TTC549 (cell line): Measurements from ENCODE around the gene EXOC3L1.

Experiments used
- FAIRE-seq: peaks from 2 replicates; lab custom pipeline; 2012; peaks lifted over from hg19 to GRCh38; lab: Jason Lieb, UNC

Gene EXOC3L1

GRCh38 chr16:67216612-67217490 is 26.9 kb upstream of the EXOC3L1 start:
- no peak for FAIRE-seq

- no peak for FAIRE-seq
Observed at GRCh38 chr16:67215706-67216105, 25.8 kb upstream of the EXOC3L1 start.

- FAIRE-seq, result no peak
Observed at GRCh38 chr16:67213197-67214019, 23.5 kb upstream of the EXOC3L1 start.

GRCh38 chr16:67212766-67213165 is 22.8 kb upstream of the EXOC3L1 start:
- no peak for FAIRE-seq

GRCh38 chr16:67211674-67212073 is 21.7 kb upstream of the EXOC3L1 start:
- no peak for FAIRE-seq

- FAIRE-seq, result no peak
Observed at GRCh38 chr16:67210069-67210937, 20.4 kb upstream of the EXOC3L1 start.

- FAIRE-seq, result no peak
Observed at GRCh38 chr16:67209565-67209964, 19.6 kb upstream of the EXOC3L1 start.

- FAIRE-seq, result no peak
Observed at GRCh38 chr16:67208154-67208896, 18.4 kb upstream of the EXOC3L1 start.

- FAIRE-seq, result no peak
Observed at GRCh38 chr16:67207249-67208091, 17.5 kb upstream of the EXOC3L1 start.

- no peak for FAIRE-seq
Observed at GRCh38 chr16:67206838-67207248, 16.9 kb upstream of the EXOC3L1 start.

- FAIRE-seq, result no peak
Observed at GRCh38 chr16:67206129-67206837, 16.3 kb upstream of the EXOC3L1 start.

- no peak for FAIRE-seq
Observed at GRCh38 chr16:67204076-67204475, 14.1 kb upstream of the EXOC3L1 start.

- FAIRE-seq, result no peak
Observed at GRCh38 chr16:67202956-67203493, 13.1 kb upstream of the EXOC3L1 start.

- no peak for FAIRE-seq
Observed at GRCh38 chr16:67202426-67202825, 12.5 kb upstream of the EXOC3L1 start.

GRCh38 chr16:67201411-67202345 is 11.7 kb upstream of the EXOC3L1 start:
- no peak for FAIRE-seq

- no peak for FAIRE-seq
Observed at GRCh38 chr16:67200491-67200890, 10.6 kb upstream of the EXOC3L1 start.

GRCh38 chr16:67199808-67200198 is 9.9 kb upstream of the EXOC3L1 start:
- FAIRE-seq, result no peak

- no peak for FAIRE-seq
Observed at GRCh38 chr16:67199011-67199807, 9.3 kb upstream of the EXOC3L1 start, which contains the start of gene ELMO3. ELMO3 (plus strand) TSS chr16:67199131; CDS start chr16:67199327, 196 bp downstream.
